ENCODE measurements around the gene GINS3.

GRCh38 chr16:58381661-58382060 lies 10.6 kb upstream of the GINS3 start:
- no peak for TF ChIP-seq MAX (CRISPR knock-in tag; IDR thresholded peaks at IDR 0.05)
- TF ChIP-seq CTCF (IDR thresholded peaks at IDR 0.05): no peak
- TF ChIP-seq ESRRA (CRISPR knock-in tag; IDR thresholded peaks at IDR 0.05; ENCODE audit: borderline replicate concordance): no peak
- no peak for TF ChIP-seq ELF4 (CRISPR knock-in tag; IDR thresholded peaks at IDR 0.05; ENCODE audit: low read depth)
